GF-D8 (cell line): ENCODE data around the gene RYK.
"Not testable (repeated sequence)": the region's sequence is repeated elsewhere in the genome, so short reads cannot be mapped to it uniquely, and the experiment has no call there.

Experiments
- DNase-seq: peaks from one replicate; lab custom pipeline; 2025; lab: John Stamatoyannopoulos, UW

The RYK gene

GRCh38 chr3:134250717-134251220 lies at the start of gene RYK:
Gene RYK, minus strand, starts transcription at chr3:134250859. Its CDS starts 205 bp downstream, at chr3:134250654.
- DNase-seq, result peak; percentile 41

DNA sequence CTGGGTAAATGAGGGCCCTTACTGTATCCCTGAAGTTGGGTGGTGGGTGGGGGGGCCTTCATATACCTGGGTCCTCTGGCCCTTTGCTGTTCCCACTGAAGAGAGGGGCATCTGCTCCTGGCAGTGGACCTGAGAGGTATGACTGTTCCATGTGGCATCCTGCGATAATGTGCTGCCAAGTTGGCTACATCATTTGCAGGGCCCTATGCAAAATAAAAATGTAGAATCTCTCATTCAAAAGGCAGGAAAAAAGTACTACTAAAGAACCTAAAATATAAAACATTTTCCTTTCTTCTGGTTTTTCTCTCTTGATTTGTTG lies 49.2 kb upstream of the RYK start:
- no peak for DNase-seq

- DNase-seq, result no peak
Observed at GRCh38 chr3:134299185-134299887, 48.7 kb upstream of the RYK start.

GRCh38 chr3:134298249-134298648 lies 47.6 kb upstream of the RYK start:
- DNase-seq, result no peak

DNA sequence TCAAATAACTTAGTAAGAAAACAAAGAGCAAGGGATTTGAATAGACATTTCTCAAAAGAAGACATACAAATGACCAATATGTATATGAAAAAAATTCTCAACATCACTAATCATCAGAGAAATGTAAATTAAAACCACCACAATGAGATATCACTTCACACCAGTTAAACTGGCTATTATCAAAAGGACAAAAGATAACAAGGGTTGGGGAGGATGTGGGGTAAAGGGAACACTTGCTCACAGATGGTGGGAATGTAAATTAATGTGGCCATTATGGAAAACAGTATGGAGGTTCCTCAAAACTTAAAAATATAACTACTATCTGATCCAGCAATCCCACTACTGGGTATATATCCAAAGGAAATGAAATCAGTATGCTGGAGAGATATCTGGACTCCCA lies 46.0 kb upstream of the RYK start:
- DNase-seq, result no peak

DNA sequence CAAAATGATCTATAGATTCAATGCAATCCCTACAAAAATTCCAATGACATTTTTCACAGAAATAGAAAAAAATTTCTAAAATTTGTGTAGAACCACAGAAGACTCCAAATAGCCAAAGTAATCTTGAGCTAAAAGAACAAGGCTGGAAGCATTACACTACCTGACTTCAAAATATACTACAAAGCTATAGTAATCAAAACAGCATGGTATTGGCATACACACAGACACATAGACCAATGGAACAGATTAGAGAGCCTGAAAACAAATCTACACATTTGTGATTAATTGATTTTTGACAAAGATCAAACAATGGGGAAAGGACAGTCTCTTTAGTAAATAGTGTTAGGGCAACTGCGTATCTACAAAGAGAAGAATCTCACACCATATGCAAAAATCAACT lies 45.3 kb upstream of the RYK start:
- DNase-seq, result no peak

- no peak for DNase-seq
Observed at GRCh38 chr3:134294302-134295280, 43.9 kb upstream of the RYK start.

- DNase-seq, result no peak
Observed at GRCh38 chr3:134291319-134292254, 40.9 kb upstream of the RYK start.

DNA sequence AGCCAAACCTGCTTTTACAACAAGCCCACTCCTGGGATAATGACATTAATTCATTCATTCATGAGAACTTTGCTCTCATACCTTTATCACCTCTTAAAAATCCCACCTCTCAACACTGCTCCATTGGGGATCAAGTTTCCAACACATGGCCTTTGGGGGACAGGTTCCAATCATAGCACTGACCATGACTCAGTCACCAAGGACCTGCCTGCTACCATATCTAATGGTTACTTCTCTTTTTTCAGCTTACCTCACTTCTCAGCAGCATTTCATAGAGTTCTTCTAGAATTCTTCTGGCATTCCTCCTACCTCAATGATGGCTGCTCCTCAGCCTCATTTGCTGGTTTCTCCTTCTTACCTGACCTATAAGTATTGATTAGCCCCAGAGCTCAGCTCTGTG lies 36.9 kb upstream of the RYK start:
- DNase-seq, result no peak

DNA sequence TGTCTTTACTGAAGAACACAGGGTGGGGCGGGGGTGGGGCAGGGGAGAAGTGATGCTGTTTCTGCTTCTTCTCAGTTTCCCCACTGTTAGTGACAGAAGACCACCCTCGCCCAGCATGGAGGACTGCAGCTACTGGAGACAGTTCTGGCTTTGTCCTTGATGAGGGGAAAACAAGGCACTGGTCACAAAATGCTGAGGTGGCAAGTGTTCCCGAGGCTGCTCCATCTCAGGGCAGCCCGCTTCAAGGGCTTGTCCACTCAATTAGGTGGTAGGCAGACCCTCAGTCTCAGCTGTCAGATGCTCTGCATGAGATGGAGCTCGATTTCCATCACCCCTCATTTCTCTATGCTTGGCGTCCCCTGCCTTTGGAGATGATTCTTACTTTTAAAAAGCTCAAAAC lies 33.8 kb upstream of the RYK start:
- no peak for DNase-seq

DNA sequence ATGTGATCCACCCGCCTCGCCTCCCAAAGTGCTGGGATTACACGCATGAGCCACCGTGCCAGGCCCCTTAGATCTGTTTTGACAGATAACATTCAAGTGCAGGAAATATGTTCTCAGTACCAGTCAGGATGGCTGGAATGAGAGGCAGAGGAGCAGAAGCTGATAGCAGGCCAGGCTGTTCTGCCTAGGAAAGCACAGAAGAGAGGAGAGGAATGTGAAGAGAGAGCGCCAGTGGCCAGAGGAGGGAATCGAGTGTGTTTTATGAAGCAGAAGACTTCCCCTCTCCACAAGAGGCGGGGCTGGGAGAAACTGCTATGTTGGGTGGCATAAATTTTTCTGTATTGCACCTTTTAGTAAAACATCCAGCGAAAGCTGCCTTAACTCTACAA lies 32.0 kb upstream of the RYK start:
- DNase-seq, result no peak

DNA sequence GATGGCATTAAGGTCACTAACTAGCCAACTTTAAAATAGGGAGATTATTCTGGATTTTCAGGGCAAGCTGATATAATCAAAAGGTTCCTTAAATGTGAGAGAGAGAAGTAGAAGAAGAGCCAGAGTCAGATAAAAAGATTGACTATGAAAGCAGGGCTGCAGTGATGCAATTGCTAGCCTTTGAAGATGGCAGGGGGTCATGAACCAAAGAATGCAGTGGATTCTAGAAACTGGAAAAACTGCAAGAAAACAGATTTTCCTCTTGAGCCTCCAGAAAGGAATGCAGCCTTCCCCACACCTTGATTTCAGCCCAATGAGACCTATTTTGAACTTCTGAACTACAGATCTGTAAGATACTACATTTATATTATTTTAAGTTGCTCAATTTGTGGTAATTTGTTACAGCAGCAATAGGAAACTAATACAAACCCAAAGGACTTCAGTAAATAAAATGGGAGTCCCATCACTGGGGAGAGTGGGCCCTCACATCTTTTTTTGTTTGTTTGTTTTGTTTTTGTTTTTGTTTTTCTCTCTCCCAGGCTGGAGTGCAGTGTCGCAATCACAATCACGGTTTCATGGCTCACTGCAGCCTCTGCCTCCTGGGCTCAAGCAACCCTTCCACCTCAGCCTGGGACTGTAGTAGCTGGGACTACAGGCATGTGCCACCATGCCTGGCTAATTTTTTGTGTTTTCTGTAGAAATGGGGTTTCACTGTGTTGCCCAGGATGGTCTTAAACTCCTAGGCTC lies 31.4 kb upstream of the RYK start:
- no peak for DNase-seq

- DNase-seq, result no peak
Observed at GRCh38 chr3:134279466-134279865, 28.8 kb upstream of the RYK start.

GRCh38 chr3:134277066-134277660 lies 26.5 kb upstream of the RYK start:
- no peak for DNase-seq

DNA sequence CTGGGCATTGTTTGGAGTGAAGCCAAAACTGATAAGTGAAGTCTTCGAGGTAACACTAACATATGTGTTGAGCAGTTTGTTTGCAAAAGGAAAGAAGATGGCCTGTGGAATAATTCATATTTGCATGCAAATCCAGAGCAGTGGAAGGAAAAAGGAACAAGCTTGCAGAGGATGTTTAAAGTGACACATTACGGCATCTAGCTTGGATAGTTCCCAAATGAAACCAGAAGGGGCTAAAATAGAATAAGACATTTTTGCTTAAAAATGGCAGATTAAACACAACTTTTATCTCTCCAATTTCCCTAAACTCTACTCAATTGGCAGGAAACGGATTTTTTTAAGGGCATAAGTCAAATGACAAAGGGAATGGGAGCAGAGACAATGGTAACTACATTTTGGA lies 25.4 kb upstream of the RYK start:
- DNase-seq, result no peak

DNA sequence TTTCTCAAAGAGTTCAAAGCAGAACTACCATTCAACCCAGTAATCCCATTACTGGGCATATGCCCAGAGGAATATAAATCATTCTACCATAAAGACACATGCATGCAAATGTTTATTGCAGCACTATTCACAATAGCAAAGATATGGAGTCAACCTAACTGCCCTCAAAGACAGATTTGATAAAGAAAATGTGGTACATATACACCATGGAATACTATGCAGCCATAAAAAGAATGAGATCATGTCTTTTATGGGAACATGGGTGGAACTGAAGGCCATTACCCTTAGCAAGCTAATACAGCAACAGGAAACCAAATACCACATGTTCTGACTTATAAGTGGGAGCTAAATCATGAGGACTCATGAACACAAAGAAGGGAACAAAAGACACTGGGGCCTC lies 24.5 kb upstream of the RYK start:
- not testable (repeated sequence) for DNase-seq

DNA sequence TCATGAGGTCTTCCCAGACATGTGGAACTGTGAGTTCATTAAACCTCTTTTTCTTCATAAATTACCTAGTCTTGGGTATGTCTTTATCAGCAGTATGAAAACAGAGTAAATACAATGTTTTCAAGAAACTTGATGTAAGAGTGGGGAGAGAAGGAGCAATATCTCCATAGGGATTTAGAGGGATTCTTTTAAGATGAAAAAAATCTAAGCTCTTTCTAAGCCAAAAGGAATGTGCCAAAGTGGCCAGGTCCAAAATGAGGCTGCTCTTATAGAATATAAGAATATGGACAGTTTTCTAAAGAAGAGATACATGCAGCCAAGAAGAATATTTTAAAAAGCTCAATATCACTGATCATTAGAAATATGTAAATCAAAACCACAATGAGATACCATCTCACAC lies 23.9 kb upstream of the RYK start:
- no peak for DNase-seq

DNA sequence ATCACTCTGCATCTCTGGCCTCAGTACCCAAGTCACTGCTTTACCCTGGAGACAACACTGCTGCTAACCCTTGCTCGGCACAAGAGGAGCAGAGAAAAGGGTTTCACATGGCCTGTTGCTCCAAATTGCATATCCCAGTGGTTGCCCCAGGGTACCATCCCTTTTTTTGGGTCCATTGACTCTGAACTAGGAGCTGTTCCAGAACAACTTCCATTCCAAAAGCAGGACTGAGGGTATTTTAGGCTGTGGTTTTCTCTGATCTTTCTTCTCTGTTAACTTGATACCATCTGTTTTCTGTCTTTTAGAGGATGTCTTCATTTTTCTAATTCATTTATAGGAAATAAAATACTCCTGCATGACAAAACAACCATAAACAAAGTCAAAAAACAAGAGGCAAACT lies 17.3 kb upstream of the RYK start:
- no peak for DNase-seq

- DNase-seq, result no peak
Observed at GRCh38 chr3:134260987-134261386, 10.3 kb upstream of the RYK start.

DNA sequence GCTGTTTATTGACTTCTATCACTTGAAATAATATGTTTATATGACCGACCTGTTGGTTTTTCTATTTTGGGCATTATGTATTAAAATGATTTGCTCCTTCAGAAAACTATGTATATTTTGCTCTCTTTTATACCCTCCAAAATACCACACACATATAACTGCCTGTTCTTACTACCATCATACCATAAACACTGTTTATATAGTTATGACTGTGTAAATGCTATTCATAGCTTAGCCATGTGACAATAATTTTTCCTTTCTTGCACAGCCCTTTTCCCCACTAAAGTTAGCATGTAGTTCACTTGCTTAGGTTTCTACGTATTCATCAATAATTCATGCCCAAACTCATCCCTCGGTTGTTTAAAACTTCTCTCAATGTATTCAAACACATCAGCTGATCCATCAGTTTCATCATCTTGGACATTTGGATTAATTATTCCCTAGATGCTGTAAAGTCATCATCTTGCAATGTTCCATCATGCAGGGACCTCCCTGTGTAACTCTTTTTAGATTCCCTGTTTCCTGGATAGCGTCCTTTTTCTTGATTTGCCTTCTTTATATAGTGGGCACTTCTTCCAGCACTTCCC lies 8.2 kb upstream of the RYK start:
- DNase-seq, result no peak

DNA sequence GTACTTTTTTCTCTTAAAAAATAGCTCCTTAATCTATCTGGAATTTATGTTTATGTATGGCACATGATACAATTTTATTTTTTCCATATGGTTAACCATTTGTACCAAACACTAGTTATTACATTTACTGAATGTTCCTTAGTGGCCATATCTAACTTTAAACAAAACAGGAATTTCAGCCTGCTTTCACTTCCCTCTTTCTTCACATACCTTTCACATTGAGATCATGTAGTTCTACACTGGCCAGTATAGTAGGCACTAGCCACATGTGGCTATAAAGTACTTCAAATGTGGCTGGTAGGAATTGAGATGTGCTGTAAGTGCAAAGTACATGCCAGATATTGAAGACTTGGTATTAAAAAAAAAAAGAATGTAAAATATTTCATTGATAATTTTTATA lies 4.7 kb upstream of the RYK start:
- DNase-seq, result no peak
